ELR (cell line): Measurements from ENCODE around the gene MIEN1.
"Not testable (repeated sequence)": the region's sequence is repeated elsewhere in the genome, so short reads cannot be mapped to it uniquely, and the experiment has no call there.

Source experiments
- DNase-seq: peaks from one replicate; pipeline ENCODE4 v3.0.0-alpha.2; 2015; ENCODE audit warnings: low read depth

MIEN1 gene

DNA sequence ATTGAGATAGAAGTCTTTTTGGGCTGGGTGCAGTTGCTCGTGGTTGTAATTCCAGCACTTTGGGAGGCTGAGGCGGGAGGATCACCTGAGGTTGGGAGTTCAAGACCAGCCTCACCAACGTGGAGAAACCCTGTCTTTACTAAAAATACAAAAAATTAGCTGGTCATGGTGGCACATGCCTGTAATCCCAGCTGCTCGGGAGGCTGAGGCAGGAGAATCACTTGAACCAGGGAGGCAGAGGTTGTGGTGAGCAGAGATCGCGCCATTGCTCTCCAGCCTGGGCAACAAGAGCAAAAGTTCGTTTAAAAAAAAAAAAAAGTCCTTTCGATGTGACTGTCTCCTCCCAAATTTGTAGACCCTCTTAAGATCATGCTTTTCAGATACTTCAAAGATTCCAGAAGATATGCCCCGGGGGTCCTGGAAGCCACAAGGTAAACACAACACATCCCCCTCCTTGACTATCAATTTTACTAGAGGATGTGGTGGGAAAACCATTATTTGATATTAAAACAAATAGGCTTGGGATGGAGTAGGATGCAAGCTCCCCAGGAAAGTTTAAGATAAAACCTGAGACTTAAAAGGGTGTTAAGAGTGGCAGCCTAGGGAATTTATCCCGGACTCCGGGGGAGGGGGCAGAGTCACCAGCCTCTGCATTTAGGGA lies 31.0 kb downstream of the MIEN1 start:
- not testable (repeated sequence) for DNase-seq

DNA sequence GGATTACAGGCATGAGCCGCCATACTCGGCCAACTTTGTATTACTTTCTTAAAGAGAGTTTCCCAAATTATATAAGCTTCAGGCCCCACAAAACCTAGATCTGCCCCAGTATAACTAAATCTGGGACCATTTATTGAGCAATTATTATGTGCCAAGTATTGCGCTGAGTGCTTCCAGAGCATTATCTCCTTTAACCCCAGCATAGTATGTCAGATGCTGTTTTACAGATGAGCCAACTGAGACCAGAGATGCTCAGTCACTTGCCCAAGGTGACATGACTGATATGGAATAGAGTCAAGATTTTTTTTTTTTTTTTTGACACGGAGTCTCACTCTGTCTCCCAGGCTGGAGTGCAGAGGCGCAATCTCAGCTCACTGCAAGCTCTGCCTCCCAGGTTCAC lies 32.4 kb downstream of the MIEN1 start:
- DNase-seq, result no peak

DNA sequence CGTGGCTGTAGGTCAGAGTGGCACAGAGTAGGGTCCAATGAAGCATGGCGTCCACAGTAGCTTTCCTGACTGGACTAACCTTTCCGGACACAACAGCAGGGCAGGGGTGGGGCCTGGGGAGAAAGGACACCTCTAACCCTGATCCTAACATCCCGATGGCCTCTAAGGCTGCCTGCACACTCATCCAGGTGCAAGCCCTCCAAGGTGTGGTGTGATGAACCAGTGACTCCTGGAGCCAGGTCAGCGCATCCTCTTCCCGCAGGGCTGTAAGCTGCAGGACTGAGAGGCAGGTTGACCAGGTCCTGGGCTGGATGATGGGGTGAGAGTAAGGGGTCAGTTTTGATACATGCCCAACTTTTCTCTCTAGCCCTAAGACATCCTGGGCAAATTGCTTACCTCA lies 33.6 kb downstream of the MIEN1 start:
- no peak for DNase-seq

DNA sequence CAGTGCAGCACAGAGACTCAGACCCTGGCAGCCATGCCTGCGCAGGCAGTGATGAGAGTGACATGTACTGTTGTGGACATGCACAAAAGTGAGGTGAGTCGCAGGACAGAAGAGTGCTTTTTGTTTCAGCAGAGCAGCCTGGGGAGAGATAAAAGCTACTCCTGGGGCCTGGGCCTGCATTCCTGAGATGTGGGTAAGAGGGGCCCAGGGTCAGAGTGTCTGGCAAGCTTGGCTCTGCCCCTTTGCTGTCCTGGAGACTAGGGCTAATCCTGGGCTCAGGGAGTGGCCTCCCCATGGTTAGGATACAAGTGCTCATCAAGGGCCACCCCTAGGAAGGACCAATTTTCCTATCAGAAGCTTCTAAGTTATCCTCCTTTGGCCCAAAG lies 35.2 kb downstream of the MIEN1 start:
- DNase-seq, result no peak

DNA sequence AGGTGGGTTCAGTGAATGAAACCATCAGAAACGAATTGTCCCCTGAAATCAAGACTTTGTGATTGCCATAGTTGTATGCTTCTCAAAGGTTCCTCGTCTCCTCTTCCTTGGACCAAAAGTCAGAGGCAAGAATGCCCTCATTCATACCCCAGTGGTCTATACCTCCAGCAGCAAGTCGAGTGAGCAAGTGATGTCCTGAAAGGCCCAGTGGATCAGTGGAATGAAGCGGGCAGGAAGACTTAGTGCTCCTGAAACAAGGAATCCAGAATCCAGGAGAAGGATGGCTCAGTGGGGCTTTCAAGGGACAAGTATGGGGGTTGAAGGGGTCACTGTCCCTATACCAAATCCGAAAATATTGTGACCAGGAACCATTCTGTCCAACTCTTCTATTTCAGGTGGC lies 35.7 kb downstream of the MIEN1 start:
- DNase-seq, result no peak

DNA sequence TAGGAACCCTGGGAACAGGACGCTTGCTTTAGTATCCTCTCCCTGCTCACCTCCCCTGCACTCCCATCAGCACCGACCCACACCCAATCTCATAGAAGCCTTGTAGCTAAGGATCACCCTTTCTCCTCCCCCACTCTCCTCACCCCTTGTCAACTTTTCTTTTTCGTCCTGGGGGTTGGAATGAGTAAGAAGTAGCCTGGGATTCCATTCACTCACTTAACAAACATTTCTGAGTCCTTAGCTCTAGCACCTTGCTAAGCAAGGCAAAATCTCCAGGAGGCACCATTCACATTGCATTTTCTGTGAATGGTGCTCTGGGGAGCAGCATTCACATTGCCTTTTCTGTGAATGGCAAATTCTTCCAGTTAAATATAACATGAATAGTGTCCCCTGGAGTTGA lies 41.4 kb downstream of the MIEN1 start:
- DNase-seq, result no peak

DNA sequence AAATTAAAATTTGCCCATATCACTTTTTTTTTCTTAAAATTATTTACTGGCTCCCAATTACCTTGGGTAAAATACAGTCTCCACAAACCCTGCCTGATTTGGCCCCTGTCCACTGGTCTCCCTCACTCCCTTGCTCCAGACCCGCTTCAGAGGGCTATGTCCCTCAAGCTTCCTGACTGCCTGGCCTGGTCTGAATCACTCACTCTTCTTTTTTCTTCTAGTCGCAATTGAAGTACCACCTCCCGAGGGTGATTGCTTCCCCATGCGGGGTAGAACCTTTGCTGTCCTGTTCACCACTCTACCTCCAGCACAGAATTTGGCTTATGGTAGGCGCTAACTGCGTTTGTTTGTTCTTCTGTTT lies 41.9 kb downstream of the MIEN1 start:
- peak; percentile 45 for DNase-seq

DNA sequence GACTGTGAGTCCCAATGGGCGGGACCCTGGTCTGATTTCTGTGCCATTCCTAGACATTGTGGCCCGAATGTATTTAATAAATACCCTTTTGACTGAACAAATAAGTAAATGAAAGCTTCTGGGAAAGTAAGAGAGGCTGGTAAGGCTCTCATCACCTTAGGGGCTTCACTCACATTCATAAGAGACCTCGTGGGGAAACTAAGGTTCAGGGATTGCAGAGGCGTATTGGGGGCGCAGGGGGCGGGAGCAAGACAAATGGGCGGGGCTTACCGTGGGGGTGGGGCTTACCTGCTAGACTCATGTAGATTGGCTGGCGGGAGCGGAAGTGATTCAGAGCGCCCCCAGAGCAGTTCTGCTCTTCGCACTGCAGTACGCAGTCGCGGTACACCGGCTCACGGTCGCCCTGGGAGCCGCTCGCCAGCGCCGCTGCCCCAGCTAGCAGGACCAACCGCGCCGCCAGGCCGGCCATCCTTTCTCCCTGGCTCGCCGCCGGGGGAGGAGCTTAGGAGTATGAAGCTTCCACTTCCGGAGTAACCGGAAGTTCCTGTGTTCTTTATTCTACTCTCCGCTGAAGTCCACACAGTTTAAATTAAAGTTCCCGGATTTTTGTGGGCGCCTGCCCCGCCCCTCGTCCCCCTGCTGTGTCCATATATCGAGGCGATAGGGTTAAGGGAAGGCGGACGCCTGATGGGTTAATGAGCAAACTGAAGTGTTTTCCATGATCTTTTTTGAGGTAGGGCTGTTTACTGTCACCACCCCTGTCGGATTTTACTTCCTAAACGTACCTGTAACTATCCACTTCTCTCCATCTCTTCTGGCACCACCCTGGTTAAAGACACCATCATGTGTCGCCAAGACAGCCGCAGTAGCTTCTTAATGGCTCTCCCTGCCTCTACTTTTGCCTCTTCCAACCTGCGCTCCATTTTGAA lies 42.5 kb downstream of the MIEN1 start, which contains the start of gene PGAP3:
TSS of gene PGAP3 (minus strand) at position 512 of the 929 bp plus-strand sequence. CDS start at position 469, 43 bp downstream.
- peak; percentile 94 for DNase-seq

DNA sequence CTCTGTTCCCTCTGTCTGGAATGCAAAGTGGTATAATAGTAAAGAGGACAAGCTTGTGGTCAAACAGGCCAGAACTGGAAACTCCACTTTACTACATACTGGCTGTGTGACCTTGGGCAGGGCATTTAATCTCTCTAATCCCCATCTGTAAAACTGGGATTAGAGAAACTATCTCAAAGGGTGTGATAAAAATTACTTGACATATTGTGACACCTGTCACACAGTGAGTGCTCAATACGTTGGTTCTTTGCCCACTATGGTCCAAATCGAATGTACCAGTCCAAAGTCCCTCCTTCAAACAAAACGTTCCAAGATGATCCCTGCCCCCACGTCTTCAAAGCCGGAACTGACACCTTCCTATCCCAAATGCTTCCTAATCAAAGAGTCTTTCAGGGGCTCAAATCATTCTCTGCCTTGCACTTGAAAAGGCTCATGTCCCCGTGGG lies 43.2 kb downstream of the MIEN1 start:
- no peak for DNase-seq

DNA sequence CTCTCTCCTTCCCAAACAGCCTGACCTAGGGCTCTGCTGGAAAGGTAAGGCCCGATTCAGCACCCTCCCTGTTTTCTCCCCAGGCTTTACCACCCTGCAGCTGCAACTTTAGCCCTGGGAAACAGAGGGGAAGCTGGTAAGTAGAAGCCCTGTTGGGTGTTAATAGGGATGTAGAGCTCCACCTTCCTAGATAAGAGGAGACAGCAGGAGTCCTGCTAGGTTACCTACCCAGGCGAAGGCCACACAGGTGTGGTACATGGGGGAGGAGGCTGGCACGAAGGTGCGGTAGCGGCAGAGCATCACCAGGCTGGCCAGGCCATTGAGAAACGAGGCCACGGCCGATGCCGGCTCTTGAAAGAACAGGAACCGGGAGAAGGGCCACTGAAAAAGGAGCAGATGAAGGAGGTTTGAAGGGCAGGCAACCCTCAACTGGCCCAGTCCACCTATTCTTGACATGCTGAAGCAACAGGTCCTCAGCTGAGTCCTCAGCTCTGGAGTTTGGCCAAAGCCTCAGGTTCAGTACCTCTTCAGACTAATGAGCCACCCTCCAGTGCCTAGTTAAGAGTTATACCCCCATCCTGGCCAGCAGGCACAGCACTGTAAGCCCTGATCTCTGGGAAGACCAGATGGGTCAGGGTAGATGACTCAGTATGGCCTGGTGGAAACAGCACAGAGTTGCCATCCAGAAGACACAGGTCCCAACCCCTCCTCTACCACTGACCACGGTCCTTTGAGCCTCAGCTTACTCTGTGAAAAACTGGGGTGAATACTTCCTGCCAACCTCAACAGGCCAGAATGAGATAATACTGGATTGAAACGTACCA lies 45.8 kb downstream of the MIEN1 start:
- DNase-seq, result no peak

DNA sequence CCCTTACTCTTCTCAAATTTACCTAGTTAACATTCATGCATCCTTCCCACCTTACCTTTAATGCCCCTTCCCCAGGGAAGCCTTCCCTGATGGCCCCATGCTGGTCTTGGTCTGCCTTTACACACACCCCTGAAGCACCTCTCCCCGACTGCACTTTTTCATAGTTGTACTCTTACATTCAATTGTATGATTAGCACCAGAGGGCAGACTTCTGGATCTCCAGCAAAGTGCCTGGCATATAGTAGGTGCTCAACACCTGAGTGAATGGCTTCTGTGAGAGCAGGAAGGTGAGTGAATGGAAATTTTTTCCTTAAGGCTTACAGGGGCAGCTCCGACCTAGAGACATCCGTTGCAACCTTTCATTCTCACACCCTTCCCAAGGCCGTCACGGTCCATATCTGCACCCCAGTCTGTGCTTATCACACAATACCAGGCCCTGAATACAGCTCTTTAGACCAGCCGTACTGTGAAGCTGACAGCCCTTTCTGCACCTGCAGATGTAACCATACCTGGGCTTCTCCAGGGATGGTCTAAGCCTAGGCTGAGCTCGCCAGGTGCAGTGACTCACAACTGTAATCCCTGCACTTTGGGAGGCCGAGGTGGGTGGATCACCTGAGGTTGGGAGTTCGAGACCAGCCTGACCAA lies 46.9 kb downstream of the MIEN1 start:
- no peak for DNase-seq

DNA sequence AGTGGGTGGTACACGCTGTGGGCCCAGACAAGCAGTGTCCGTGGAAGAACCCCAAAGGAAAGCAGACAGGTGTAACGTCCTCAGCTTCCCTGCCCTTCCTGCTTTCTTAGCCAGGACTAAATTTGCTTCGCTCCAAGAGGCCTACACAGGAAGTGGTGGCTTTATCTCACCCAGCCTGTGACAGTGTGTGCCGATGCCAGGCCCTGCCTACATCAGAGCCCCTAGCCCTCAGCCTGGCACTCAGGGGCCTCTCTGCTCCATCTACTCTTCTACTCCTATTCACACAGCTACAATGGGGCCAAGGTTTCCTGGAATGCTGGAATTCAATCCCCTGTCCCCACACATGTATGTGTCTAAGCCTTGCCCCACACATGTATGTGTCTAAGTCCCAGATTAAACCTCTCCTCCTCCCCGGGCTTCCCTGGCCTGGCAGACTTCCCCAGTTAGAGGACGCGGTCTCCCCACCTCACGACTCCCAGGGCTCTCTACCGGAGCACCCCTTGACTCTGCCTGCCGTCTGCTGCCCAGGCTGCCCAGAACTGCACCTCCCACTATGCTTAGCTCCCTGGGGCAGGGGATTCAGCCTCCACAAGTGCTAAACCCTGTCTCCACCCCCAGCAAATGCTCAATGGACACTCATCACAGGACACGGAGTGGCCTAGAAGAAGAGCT lies 50.7 kb downstream of the MIEN1 start:
- no peak for DNase-seq
